Measurements from ENCODE around the gene EPHB1. TPM values are rescaled to one million over a fixed set of nuclear protein-coding genes. Genes with fewer than 3 reads are reported as not detected.

Gene EPHB1
- total RNA-seq, 1 donor from 2014 or later = 1.8 TPM

DNA sequence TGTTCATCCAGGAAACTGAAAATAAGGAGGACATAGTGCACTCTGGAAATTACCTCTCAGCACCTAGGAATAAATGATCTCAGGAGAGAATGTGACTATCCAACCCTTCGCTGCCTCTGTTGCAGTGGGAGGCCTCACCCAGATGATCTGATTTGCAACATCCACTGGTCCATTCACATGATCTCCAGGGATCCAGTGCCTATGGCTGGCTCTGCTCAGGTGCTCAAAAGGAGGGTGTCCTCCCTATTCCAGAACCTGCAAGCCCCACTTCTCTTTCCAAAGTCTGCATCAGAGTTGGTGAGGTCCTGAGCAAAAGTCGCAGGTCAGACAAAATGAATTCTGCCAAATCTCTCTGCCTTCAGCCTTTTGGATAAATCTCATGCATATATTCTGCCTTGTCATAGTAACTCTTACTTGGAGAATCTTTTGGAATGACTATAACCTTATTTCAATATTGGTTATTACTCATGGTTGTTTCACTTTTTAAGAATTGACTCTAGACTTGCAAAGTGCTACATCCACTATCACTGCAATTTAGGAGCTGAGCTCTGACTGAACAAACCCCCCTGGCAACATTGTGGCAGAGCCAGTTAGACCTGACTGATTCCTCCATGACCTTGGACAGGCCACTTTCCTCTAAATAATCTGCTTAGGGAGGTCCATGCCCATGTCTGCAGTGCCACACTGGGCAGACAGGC, 295.1 kb downstream of the EPHB1 start:
- no peak for DNase-seq (ENCODE audit: low spot score, unreplicated experiment)
- Mint-ChIP-seq H3K36me3 (ENCODE audit: insufficient read depth) (no peaks in the 10 kb centered on the region), H3K27ac (no peak overlapping the region), H3K27me3 (peaks cover 3% of the 10 kb centered on the region), H3K9me3 (ENCODE audit: low read depth) (no peaks in the 10 kb centered on the region), H3K4me3 (ENCODE audit: low read depth) (no peak overlapping the region), H3K4me1 (ENCODE audit: low read depth) (no peaks in the 10 kb centered on the region)
- no peak for TF ChIP-seq CTCF (IDR thresholded peaks at IDR 0.05; ENCODE audit: unreplicated experiment)

GRCh38 chr3:135091946-135092345, 296.9 kb downstream of the EPHB1 start:
- H3K9me3 Mint-ChIP-seq (ENCODE audit: low read depth) = no peaks in the 10 kb centered on the region
- no peaks in the 10 kb centered on the region for H3K27me3 Mint-ChIP-seq
- H3K27ac Mint-ChIP-seq = no peak overlapping the region
- no peaks in the 10 kb centered on the region for H3K36me3 Mint-ChIP-seq (ENCODE audit: insufficient read depth)
- TF ChIP-seq CTCF (IDR thresholded peaks at IDR 0.05; ENCODE audit: unreplicated experiment) = no peak
- no peak for DNase-seq (ENCODE audit: low spot score, unreplicated experiment)
- H3K4me3 Mint-ChIP-seq (ENCODE audit: low read depth) = no peak overlapping the region
- H3K4me1 Mint-ChIP-seq (ENCODE audit: low read depth) = no peaks in the 10 kb centered on the region

- no peak for TF ChIP-seq CTCF (IDR thresholded peaks at IDR 0.05; ENCODE audit: unreplicated experiment)
- Mint-ChIP-seq H3K4me1 (ENCODE audit: low read depth) (no peaks in the 10 kb centered on the region), H3K9me3 (ENCODE audit: low read depth) (no peaks in the 10 kb centered on the region), H3K27me3 (no peaks in the 10 kb centered on the region), H3K36me3 (ENCODE audit: insufficient read depth) (no peaks in the 10 kb centered on the region), H3K27ac (no peak overlapping the region), H3K4me3 (ENCODE audit: low read depth) (no peak overlapping the region)
- DNase-seq (ENCODE audit: low spot score, unreplicated experiment) = no peak
Observed at GRCh38 chr3:135093121-135093520, 298.1 kb downstream of the EPHB1 start.

GRCh38 chr3:135097276-135097946, 302.4 kb downstream of the EPHB1 start:
- Mint-ChIP-seq H3K27me3 (peaks cover 11% of the 10 kb centered on the region), H3K9me3 (ENCODE audit: low read depth) (no peaks in the 10 kb centered on the region), H3K27ac (no peak overlapping the region), H3K4me3 (ENCODE audit: low read depth) (no peak overlapping the region), H3K4me1 (ENCODE audit: low read depth) (no peaks in the 10 kb centered on the region), H3K36me3 (ENCODE audit: insufficient read depth) (no peaks in the 10 kb centered on the region)
- no peak for TF ChIP-seq CTCF (IDR thresholded peaks at IDR 0.05; ENCODE audit: unreplicated experiment)
- no peak for DNase-seq (ENCODE audit: low spot score, unreplicated experiment)

DNA sequence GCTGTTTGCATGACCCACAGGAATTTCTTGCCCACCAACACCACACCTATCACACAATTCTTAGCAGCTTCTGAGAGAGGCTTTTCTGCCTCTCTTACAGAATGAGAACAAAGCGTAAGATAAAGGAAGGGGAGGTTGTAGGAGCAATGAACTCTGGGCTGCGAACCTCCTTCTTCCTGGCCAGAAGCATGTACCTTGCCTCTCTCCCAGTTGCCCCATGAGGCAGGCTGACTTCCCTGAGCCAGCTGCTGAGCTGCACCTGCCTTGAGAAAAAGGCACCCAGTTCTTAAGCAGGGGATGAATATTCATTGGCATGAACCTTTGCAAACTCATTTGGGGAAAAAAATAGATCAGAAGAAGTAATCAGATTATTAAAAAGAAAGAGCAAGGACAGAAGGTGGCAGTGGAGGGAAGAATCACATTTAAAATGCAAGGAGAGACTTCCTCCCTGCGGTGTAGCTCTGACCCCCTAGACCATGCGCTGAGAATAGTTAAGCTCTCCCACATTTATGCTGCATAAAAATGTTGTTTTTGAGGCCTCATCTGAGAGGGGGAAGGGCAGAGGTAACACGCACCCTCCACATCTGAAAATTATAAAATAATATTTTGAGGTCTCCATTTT, 304.8 kb downstream of the EPHB1 start:
- no peaks in the 10 kb centered on the region for H3K9me3 Mint-ChIP-seq (ENCODE audit: low read depth)
- no peaks in the 10 kb centered on the region for H3K36me3 Mint-ChIP-seq (ENCODE audit: insufficient read depth)
- no peak for DNase-seq (ENCODE audit: low spot score, unreplicated experiment)
- H3K4me3 Mint-ChIP-seq (ENCODE audit: low read depth) = no peak overlapping the region
- H3K4me1 Mint-ChIP-seq (ENCODE audit: low read depth) = no peaks in the 10 kb centered on the region
- no peak for TF ChIP-seq CTCF (IDR thresholded peaks at IDR 0.05; ENCODE audit: unreplicated experiment)
- H3K27me3 Mint-ChIP-seq = peaks cover 11% of the 10 kb centered on the region
- H3K27ac Mint-ChIP-seq = no peak overlapping the region
